ENCODE results near the gene TRAPPC8.
A peak's percentile ranks its signal among the peaks of the same experiment; 100 is the strongest.
"Not testable (repeated sequence)": the region's sequence is repeated elsewhere in the genome, so short reads cannot be mapped to it uniquely, and the experiment has no call there.

TRAPPC8 gene

DNA sequence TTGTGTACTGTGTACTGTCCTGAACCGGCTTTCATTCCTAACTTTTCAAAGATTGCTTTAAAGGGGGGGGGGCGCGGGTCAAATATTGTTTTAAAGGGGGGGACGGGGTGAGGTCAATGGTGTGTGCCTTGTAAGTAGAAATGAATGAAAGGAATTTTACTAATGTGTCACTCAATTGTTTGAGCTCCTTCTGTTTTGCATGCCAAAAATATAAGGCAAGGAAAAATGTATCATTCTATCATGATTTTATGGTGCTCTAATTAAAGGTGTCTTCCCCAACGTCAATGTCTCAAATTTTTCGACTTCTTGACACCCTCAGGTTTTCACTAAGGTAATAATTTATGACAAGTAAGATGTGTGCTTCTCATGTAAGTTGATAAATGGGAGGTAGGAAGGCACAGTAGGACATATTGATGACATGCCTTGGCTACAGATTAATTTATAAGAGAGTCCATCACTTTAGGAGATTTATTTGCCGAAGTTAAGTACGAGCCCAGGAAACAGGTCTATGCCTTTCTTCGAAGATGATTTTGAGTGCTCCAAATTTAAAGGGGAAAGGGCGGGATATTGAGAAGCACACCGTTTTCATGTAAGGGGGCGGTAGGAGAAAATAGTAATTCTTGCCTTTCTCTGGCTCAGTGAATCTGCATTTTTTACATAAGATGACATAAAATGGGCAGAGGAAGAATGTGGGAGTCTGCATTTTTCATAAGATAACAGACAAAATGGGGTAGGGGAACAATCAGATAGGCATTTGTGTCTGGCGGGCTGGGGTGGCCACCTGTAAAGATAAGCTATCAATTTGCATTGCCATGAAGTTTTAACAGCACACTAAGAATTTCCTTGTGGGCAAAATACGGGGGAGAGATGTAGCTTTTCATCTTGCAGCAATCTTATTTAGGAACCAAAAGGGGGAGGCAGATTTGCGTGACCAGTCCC is 1.2 kb upstream of the TRAPPC8 start:
- DNase-seq: peak; percentile 12

DNA sequence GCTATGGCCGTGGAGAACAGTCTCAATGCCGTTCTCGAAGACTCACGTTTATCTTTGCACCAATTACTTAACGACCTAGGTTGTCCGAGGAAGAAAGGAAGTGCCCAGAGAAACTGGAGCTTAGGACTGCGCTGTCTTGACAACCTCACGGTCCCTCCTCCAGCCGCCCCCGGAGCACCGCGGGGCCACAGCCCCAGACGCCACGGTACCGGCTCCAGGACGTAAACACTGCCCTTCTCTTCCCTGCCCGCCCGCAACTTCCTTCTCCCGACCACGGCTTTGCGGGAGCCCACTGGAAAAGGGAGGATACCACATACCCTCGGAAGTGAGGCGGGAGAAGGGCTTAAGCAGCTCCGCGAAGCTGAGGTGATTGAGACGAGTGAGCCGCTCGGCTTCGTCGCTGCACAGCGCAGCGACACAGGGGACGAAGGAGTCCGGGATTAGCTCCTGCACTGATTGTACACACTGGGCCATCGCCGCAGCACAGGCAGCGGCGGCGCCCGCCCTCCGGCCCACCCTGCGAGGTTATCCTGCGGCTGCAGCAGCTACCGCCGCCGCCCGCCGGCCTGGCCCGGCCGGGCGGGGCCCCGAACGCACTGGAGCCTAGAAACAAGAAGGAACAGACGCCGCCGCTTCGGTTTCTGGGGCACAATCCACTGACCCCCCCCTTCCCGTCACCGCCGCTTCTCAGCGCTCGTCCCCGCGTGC is 483 bp downstream of the TRAPPC8 start:
- no peak for DNase-seq

GRCh38 chr18:31941010-31941809 is 1.7 kb downstream of the TRAPPC8 start:
- DNase-seq: no peak

GRCh38 chr18:31934773-31935172 is 8.2 kb downstream of the TRAPPC8 start:
- DNase-seq: not testable (repeated sequence)

DNA sequence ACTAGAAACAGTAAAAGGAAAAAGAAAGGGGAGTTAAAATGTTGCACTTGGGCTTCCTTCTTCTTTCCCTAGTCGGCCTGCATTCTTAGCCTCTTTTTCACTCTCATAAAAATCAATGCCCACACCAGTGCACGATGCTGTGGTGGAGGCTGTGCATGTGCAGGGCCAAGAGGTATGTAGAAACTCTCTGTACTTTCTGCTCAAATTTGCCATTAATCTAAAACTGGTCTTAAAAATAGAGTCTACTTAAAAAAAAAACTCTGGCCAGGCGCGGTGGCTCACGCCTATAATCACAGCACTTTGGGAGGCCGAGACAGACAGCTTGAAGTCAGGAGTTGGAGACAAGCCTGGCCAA is 11.1 kb downstream of the TRAPPC8 start:
- no peak for DNase-seq

DNA sequence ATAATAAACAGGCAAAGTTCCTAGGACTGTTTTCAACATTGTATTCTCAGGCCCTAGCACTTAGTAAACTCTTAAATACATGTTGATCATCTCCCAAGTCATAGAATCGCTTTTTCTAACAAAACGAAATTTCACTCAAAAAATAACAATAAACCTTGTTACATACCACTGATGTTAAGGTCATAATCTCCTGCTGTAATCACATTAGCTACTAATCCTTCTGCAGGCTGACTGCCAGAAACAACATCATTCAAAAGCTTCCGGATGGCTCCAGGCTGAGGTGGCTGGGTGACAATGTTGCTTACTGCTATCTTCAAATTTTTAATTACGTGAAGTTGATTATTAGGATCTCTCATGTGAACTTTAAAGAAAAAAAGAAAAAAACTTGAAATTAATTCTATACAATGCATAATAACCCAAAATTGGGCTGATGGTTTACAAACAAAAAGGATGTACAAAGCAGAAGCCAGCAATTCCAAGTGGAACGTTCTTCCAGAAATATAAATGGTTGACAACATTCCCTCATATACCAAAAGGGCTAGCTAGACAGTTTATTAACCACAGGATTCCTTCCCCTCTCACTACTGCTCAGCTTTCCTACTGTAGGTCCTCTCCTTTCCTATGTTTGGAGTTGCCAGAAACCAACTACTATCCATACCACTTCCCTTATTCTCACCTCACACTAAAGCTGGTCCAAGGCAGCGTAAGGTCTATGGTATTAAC is 11.6 kb downstream of the TRAPPC8 start:
- DNase-seq: no peak

GRCh38 chr18:31929273-31929672 is 13.7 kb downstream of the TRAPPC8 start:
- DNase-seq: no peak

GRCh38 chr18:31926988-31927387 is 15.9 kb downstream of the TRAPPC8 start:
- DNase-seq: not testable (repeated sequence)

DNA sequence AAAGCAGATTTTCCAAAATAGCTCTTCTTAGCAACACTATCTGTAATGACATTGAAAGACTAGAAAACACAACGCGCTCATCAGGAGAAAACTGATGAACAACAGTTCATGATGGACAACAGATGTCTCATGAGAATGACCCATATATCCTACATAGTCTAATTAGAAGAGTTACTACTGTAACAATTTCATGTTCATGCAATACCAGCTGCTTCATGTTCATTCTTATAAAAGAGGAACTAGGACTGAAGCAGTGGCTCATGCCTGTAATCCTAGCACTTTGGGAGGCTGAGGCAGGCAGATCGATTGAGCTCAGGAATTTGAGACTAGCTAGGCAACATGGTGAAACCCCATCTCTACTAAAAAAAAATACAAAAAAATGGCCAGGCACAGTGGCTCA is 22.7 kb downstream of the TRAPPC8 start:
- DNase-seq: no peak

DNA sequence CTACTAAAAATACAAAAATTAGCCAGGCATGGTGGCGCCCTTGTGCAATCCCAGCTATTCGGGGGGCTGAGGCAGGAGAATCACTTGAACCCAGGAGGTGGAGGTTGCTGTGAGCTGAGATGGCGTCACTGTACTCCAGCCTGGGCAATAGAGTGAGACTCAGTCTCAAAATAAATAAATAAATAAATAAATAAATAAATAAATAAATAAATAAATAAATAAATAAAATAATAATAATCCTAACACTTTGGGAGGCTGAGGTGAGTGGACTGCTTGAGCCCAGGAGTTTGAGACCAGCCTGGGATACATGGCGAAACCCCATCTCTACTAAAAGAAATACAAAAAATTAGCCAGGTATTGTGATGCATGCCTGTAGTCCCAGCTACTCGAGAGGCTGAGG is 23.6 kb downstream of the TRAPPC8 start:
- not testable (repeated sequence) for DNase-seq

- no peak for DNase-seq
Measured at GRCh38 chr18:31918733-31919132, 24.2 kb downstream of the TRAPPC8 start.

DNA sequence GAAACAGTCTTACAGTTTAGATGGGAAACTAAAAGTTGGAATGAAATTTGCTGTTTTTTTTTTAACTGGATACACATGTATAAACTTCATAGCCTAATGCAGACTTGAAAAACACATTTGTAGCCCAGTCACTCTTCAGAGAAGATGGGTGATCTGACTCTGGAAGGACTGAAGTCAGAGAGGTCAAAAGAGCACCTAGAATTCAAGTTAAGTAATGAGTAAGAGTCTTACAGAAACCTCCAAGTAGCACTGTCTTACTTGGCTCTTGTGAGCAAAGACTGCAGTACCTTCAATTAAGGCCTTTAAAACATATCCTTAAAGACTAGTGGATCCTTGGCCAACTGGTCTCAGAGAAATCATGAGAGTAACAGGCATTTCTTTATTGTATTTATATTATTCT is 41.9 kb downstream of the TRAPPC8 start:
- DNase-seq: no peak

DNA sequence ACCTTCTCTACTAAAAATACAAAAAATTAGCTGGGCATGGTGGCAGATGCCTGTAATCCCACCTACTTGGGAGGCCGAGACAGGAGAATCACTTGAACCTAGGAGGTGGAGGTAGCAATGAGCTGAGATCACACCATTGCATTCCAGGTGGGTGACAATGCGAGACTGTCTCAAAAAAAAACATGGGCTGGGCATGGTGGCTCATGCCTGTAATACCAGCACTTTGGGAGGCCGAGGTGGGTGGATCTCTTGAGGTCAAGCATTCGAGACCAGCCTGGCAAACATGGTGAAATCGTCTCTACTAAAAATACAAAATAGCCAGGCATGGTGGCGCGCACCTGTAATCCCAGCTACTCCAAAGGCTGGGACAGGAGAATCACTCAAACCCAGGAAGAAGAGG is 43.2 kb downstream of the TRAPPC8 start:
- not testable (repeated sequence) for DNase-seq

DNA sequence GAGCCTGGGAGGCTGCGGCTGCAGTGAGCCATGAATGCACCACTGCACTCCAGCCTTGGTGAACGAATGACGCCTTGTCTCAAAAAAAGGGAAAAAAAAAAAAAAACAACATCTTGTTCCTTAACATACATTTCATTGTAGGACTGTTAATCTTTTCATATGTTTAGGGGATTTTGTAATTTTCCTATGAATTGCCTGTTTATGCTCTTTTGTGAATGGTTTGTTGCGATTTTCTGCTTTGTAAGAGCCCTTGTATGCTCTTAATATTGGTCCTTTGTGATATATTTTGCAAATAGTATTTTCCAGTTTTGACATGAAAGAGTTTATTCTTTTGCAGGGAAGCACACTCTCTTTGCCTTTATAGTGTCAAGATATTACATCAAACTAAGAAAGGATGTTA is 50.0 kb downstream of the TRAPPC8 start:
- DNase-seq: no peak

- no peak for DNase-seq
Measured at GRCh38 chr18:31891566-31891965, 51.4 kb downstream of the TRAPPC8 start.

DNA sequence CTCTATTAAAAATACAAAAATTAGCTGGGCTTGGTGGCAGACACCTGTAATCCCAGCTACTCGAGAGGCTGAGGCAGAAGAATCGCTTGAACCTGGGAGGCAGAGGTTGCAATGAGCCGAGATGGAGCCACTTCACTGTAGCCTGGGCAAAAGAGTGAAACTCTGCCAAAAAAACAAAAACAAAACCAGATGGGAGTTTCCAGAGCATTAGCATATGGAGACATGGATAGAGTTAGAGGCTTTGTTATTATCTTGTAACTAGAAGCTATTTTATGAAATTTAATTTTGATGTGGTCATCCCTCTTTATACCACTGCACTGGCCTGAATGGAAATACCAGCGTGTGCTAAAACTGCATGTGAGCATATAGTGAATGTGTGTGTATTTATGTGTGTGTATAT is 58.9 kb downstream of the TRAPPC8 start:
- DNase-seq: no peak

GRCh38 chr18:31880186-31880898 is 62.6 kb downstream of the TRAPPC8 start:
- DNase-seq: no peak

DNA sequence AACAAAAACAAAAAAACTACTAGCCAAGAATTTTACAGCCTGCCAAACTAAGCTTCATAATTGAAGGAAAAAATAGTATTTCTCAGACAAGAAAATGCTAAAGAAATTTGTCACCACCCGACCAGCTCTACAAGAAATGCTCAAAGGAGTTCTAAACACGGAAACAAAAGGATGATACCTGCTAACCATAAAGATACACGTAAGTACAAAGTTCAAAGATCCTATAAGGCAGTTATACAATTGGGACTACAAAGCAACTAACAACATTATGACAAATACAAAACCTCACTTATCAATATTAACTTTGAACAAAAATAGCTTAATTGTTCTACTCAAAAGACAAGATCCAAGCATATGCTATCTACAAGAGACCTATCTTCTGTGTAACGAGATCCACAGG is 64.6 kb downstream of the TRAPPC8 start:
- DNase-seq: no peak

DNA sequence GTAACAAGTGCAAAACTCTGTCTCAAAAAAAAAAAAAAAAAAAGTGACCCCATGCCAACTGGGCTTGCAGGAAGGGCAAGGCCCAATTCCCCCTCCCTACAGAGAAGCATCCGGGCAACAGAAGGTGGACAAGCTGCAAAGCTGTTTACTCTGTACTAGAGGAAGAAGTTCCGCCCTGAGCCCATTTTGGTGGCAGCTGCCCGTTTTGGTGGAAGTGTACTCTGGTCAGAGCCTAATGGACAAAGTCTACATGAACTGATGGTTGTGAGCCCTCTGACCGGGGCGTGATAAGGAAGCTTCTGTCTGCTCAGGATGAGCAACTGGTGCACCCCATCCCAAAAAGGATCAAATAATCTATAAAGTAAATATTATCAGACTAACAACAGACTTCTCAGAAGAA is 65.0 kb downstream of the TRAPPC8 start:
- DNase-seq: no peak

DNA sequence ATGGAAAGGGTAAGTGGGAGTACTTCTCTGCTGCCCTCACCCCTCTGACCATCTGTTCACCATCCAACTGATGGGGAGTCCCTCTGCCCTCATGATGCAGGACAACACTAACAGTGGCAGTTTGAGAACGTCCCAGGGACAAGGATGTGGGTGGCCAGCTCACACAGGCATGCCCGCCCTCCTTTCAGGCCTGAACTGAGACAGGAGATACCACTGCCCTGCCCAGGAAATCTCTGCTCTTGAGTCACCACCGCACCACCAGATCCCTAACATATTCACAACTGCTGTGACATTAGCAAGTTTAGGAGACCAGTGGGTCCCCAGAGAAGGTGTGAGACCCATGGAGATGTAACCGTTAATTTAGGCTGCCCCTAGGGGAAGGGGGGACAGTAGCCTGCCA is 66.2 kb downstream of the TRAPPC8 start:
- no peak for DNase-seq

DNA sequence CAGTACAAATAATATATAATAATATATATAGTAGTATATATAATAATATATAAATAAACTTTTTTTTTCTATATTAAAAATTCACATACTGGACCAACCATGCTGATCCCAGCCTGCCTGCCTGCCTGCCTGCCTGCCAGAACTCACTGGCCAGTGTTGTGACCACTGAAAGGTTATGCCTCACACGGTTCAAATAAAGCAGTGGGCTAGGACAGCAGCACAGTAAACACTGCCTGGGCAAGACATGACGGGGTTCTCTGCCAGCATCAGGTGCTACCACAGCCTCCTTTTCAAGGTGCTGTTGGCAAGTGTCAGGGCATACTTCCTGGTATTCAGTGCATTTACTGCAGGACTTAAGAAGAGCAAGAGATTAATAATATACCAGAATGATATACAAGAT is 67.6 kb downstream of the TRAPPC8 start:
- DNase-seq: no peak

GRCh38 chr18:31863103-31863502 is 79.8 kb downstream of the TRAPPC8 start:
- no peak for DNase-seq
